Activated naive CD8-positive, alpha-beta T cell (primary cell): ENCODE measurements around the gene ROPN1.
A peak's percentile ranks its signal among the peaks of the same experiment; 100 is the strongest.
"Not testable (repeated sequence)": the region's sequence is repeated elsewhere in the genome, so short reads cannot be mapped to it uniquely, and the experiment has no call there.

Experiments used
- H3K27ac Mint-ChIP-seq: one replicate; pipeline ENCODE4 v1.8.0; 2021; ENCODE audit warnings: mixed read lengths
- H3K27me3 Mint-ChIP-seq: one replicate; pipeline ENCODE4 v1.8.0; 2021; ENCODE audit warnings: mixed read lengths
- H3K36me3 Mint-ChIP-seq: one replicate; pipeline ENCODE4 v1.8.0; 2021; ENCODE audit warnings: mixed read lengths
- H3K4me1 Mint-ChIP-seq: one replicate; pipeline ENCODE4 v1.8.0; 2021; ENCODE audit warnings: low read depth, mixed read lengths
- H3K4me3 Mint-ChIP-seq: one replicate; pipeline ENCODE4 v1.8.0; 2021; ENCODE audit warnings: mild to moderate bottlenecking, mixed read lengths
- H3K9me3 Mint-ChIP-seq: one replicate; pipeline ENCODE4 v1.8.0; 2021; ENCODE audit warnings: low read depth, mixed read lengths

ROPN1 gene

GRCh38 chr3:124016483-124016882 lies 24.6 kb upstream of the ROPN1 start:
- H3K27me3 Mint-ChIP-seq: peaks cover 25% of the 10 kb centered on the region
- H3K4me1 Mint-ChIP-seq, H3K4me3 Mint-ChIP-seq, H3K27ac Mint-ChIP-seq, H3K9me3 Mint-ChIP-seq, H3K36me3 Mint-ChIP-seq: not testable (repeated sequence)

GRCh38 chr3:124014366-124014942 lies 22.5 kb upstream of the ROPN1 start:
- no peaks in the 10 kb centered on the region for H3K4me1 Mint-ChIP-seq
- no peak overlapping the region for H3K27ac Mint-ChIP-seq
- H3K36me3 Mint-ChIP-seq: no peaks in the 10 kb centered on the region
- H3K9me3 Mint-ChIP-seq: no peaks in the 10 kb centered on the region
- H3K4me3 Mint-ChIP-seq: no peak overlapping the region
- H3K27me3 Mint-ChIP-seq: peaks cover 25% of the 10 kb centered on the region

DNA sequence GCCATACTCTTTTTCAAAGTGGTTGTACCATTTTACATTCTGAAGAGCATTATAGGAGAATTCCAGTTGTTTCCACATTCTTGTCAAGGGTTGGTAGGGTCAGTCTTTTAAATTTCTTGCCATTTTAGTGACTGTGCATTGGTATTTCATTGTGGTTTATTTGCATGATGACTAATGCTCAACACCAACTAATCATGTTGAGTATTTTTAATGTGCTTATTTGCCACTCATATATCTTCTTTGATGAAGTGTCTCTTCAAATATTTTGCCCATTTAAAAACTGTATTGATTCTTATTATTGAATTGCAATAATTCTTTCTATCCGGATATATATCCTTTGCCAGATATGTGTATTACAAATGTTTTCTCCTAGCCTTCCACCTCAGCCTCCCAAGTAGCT lies 16.4 kb upstream of the ROPN1 start:
- not testable (repeated sequence) for H3K4me1 Mint-ChIP-seq, H3K36me3 Mint-ChIP-seq, H3K4me3 Mint-ChIP-seq, H3K27ac Mint-ChIP-seq, H3K9me3 Mint-ChIP-seq
- H3K27me3 Mint-ChIP-seq: peaks cover 31% of the 10 kb centered on the region

GRCh38 chr3:124007186-124007585 lies 15.3 kb upstream of the ROPN1 start:
- no peaks in the 10 kb centered on the region for H3K4me1 Mint-ChIP-seq
- H3K27me3 Mint-ChIP-seq: peaks cover 31% of the 10 kb centered on the region
- no peaks in the 10 kb centered on the region for H3K9me3 Mint-ChIP-seq
- H3K27ac Mint-ChIP-seq: no peak overlapping the region
- H3K4me3 Mint-ChIP-seq: no peak overlapping the region
- H3K36me3 Mint-ChIP-seq: no peaks in the 10 kb centered on the region

DNA sequence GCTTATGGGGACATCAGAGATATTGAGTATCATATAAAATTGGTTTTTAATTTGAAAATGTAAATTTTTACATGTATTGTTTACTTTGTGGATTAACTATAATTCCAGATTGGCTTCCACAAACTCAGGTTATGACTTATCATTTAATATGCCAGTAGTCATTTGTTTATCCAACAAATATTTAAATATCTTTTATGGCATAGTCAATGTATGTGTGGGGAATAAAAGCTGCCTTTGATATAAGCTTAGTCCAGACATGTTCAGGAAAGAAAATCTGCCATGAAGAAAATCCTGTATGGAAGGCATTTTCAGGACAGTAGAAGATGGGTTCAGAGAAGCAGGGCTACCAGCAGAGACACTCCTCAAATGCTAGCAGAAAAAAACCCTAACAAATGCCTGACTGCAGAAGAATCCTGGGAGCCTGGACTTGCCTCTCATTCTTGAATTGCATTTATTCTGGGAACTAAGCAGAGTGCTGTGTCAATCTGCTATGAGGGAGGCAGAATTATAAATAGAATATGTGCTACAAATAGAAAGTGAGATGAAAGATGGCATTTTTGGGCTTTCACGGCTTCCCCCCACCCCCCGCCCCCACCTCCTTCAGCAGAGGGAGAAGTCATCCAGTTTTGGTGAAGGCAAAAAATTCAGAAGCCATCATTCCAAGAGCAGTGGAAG lies 10.6 kb upstream of the ROPN1 start:
- H3K9me3 Mint-ChIP-seq, H3K27ac Mint-ChIP-seq, H3K36me3 Mint-ChIP-seq, H3K4me1 Mint-ChIP-seq, H3K4me3 Mint-ChIP-seq: not testable (repeated sequence)
- peaks cover 41% of the 10 kb centered on the region for H3K27me3 Mint-ChIP-seq

- not testable (repeated sequence) for H3K27ac Mint-ChIP-seq, H3K36me3 Mint-ChIP-seq, H3K9me3 Mint-ChIP-seq, H3K4me1 Mint-ChIP-seq, H3K4me3 Mint-ChIP-seq
- peaks cover 36% of the 10 kb centered on the region for H3K27me3 Mint-ChIP-seq
These were observed 9.4 kb upstream of the ROPN1 start for GRCh38 chr3:124001366-124001765.

- Mint-ChIP-seq H3K27me3 (peaks cover 17% of the 10 kb centered on the region), H3K9me3 (no peaks in the 10 kb centered on the region), H3K36me3 (no peaks in the 10 kb centered on the region), H3K4me1 (no peaks in the 10 kb centered on the region), H3K27ac (no peak overlapping the region), H3K4me3 (no peak overlapping the region)
These were observed 5.6 kb upstream of the ROPN1 start for GRCh38 chr3:123997543-123997942.

DNA sequence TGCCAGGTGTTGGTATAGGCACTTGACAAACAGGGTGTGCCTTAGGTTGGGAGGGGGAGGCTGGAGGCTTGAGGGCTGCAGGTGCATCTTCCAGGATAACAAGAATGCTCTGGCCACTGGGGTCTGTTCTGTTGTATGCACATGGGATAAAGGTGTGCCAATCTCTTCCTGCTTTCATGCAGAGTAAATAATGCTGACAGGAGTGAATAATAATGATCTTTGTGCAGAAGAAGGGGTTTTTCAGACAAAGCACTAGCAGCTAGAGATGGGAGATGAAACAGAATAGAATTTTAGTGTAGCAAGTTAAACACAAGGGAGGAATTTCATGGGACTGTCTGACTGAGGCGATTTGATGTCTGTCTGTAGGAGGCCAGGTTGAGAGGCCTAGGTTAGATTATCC lies 1.9 kb upstream of the ROPN1 start:
- Mint-ChIP-seq H3K36me3 (no peaks in the 10 kb centered on the region), H3K27ac (no peak overlapping the region), H3K9me3 (no peaks in the 10 kb centered on the region), H3K27me3 (peaks cover 22% of the 10 kb centered on the region), H3K4me3 (no peak overlapping the region), H3K4me1 (no peaks in the 10 kb centered on the region)

GRCh38 chr3:123986427-123986826 lies 5.5 kb downstream of the ROPN1 start:
- no peaks in the 10 kb centered on the region for H3K36me3 Mint-ChIP-seq
- peaks cover 34% of the 10 kb centered on the region for H3K27me3 Mint-ChIP-seq
- no peaks in the 10 kb centered on the region for H3K9me3 Mint-ChIP-seq
- no peak overlapping the region for H3K27ac Mint-ChIP-seq
- no peaks in the 10 kb centered on the region for H3K4me1 Mint-ChIP-seq
- H3K4me3 Mint-ChIP-seq: no peak overlapping the region

DNA sequence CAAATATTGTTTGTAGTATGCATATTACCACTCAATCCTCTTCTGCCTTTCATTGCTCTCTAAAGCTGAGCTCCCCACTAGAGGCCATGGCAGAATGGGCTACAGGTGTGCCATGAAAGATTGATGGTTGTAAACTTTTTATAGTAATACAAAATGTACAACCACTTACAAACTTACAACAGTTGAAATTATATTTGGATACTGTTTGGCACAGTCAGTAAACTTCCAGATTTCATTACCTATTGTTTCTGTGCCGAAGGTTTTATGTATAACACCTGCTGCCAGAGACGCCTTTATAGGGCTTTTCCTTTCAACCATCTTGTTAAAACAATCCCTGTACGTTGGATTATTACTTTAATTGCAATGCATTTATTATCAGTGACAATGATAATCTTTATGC lies 7.0 kb downstream of the ROPN1 start:
- Mint-ChIP-seq H3K4me1 (no peaks in the 10 kb centered on the region), H3K4me3 (no peak overlapping the region), H3K36me3 (no peaks in the 10 kb centered on the region), H3K27me3 (peaks cover 34% of the 10 kb centered on the region), H3K27ac (no peak overlapping the region), H3K9me3 (no peaks in the 10 kb centered on the region)

- Mint-ChIP-seq H3K4me1 (no peaks in the 10 kb centered on the region), H3K27me3 (peaks cover 31% of the 10 kb centered on the region), H3K4me3 (no peak overlapping the region), H3K9me3 (no peaks in the 10 kb centered on the region), H3K27ac (no peak overlapping the region), H3K36me3 (no peaks in the 10 kb centered on the region)
These were observed 7.6 kb downstream of the ROPN1 start for GRCh38 chr3:123984350-123984749.

GRCh38 chr3:123981317-123981716 lies 10.6 kb downstream of the ROPN1 start:
- H3K4me1 Mint-ChIP-seq, H3K4me3 Mint-ChIP-seq, H3K9me3 Mint-ChIP-seq, H3K36me3 Mint-ChIP-seq, H3K27ac Mint-ChIP-seq: not testable (repeated sequence)
- H3K27me3 Mint-ChIP-seq: peaks cover 18% of the 10 kb centered on the region

GRCh38 chr3:123980539-123980938 lies 11.4 kb downstream of the ROPN1 start:
- Mint-ChIP-seq H3K9me3 (no peaks in the 10 kb centered on the region), H3K27me3 (peaks cover 18% of the 10 kb centered on the region), H3K4me1 (no peaks in the 10 kb centered on the region), H3K27ac (no peak overlapping the region), H3K36me3 (no peaks in the 10 kb centered on the region), H3K4me3 (no peak overlapping the region)

DNA sequence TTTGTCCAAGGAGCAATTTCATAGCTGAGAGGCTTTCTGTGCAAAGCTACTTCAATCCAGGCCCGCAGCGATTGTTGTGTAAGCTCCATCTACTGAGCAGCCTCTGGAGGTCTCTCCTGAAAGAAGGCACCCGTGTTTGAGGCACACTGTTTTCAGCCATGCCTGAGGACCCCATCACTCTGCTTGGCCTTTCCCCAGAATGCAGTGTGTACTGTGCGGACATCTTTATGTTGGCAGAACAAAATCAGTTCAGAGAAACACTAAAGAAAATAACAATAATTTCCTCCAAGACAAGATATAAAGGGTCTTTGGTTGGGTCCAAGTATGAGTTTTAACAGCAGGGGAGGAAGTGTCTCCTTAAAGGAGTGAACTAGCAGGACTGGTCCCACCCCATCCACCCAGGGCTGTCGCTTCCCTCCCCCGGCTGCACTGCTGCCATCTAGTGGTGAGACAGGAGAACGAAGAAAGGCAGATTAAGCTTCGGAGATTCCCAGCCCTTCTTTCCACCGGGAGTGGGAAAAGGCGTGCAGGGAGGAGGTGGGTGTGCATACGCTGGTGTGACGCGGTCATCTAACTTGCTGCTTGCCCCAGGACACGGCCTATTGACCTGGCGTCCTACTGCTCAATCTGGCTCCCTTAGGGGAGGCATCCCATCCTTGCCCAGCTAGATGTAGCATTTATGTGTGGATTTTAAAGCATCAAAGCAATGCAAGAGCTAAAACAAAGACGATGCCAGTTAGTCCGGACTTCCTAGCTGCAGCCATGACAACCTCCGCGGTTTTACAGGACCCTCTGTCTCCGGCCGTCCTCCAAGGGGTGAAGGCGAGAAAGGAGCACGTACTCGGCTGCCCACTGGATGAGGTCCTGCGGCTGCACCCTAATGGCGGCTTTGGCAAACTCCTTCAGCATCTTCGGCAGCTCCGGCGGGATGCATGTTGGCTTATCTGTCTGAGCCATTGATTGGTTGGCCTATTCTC lies 12.1 kb downstream of the ROPN1 start:
- H3K4me1 Mint-ChIP-seq, H3K9me3 Mint-ChIP-seq, H3K27ac Mint-ChIP-seq, H3K36me3 Mint-ChIP-seq: not testable (repeated sequence)
- Mint-ChIP-seq H3K27me3 (peaks cover 17% of the 10 kb centered on the region), H3K4me3 (peak overlapping the region; percentile 6)

GRCh38 chr3:123976904-123977303 lies 15.0 kb downstream of the ROPN1 start:
- H3K4me3 Mint-ChIP-seq, H3K27ac Mint-ChIP-seq, H3K4me1 Mint-ChIP-seq, H3K9me3 Mint-ChIP-seq, H3K36me3 Mint-ChIP-seq: not testable (repeated sequence)
- peaks cover 12% of the 10 kb centered on the region for H3K27me3 Mint-ChIP-seq
